GM15510 (cell line): ENCODE data around the gene POPDC2.

Experiments
- POLR2A ChIP-seq: IDR thresholded peaks from 3 replicates; pipeline ENCODE4 v1.6.1; 2011; ENCODE audit warnings: borderline replicate concordance; ENCODE audit not compliant: insufficient read length; ENCODE audit errors: extremely low read depth

Gene POPDC2

GRCh38 chr3:119657887-119658702 is 2.3 kb downstream of the POPDC2 start:
- no peak for TF ChIP-seq POLR2A

DNA sequence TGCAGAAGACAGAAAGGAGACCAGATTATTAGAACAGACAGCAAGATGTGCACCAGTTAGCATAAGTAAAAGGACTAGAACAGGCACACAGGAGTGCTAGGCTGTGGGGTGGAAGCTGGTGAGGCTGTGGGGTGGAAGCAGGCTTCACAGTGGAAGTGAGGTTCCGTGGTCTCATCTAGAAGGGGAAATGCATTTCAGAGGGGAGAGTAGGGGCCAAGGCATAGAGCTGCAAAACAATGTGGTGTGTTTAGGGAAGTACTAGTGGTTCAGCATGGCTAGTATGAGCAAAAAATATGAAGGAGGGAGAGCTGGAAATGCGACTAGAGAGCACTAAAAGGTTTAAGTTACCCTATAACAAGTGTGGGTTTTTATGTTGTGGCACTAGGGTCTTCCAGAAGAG is 6.5 kb downstream of the POPDC2 start:
- TF ChIP-seq POLR2A = no peak

DNA sequence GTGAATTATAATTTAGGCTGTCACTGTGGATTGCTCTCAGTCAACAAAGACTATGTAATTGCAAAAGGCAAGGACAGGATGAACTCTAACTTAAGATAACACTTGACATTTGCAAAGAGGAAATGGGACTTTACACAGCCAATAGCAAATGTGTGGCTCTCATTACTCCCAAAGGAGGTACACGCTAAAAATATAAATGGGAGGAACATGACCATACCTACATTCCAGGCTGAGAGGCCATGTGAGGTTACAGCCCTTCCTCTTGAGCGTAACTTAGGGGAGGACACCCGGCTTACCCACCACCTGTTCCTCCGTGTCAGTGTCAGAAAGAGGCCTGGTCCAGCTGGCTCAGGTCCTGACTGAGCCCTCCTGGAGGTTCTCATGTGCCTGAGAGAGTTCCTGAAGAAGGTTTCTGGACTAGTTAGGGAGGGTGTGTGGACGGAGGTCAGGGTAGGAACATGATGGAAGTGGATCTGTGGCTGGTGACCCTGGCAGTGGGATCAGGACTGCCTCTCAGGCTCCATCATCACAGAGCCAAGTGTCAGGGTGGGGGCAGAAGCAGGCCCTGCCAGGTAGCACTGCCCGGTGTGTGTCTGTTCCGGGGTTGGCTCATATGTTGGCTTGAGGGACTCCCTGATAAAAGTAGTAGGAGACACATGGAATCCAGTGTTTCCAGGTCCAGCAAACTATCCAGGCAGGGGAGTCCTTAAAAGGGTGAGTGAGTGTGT is 7.9 kb downstream of the POPDC2 start:
- no peak for TF ChIP-seq POLR2A

- TF ChIP-seq POLR2A = no peak
Observed at GRCh38 chr3:119649761-119650160, 10.6 kb downstream of the POPDC2 start.

DNA sequence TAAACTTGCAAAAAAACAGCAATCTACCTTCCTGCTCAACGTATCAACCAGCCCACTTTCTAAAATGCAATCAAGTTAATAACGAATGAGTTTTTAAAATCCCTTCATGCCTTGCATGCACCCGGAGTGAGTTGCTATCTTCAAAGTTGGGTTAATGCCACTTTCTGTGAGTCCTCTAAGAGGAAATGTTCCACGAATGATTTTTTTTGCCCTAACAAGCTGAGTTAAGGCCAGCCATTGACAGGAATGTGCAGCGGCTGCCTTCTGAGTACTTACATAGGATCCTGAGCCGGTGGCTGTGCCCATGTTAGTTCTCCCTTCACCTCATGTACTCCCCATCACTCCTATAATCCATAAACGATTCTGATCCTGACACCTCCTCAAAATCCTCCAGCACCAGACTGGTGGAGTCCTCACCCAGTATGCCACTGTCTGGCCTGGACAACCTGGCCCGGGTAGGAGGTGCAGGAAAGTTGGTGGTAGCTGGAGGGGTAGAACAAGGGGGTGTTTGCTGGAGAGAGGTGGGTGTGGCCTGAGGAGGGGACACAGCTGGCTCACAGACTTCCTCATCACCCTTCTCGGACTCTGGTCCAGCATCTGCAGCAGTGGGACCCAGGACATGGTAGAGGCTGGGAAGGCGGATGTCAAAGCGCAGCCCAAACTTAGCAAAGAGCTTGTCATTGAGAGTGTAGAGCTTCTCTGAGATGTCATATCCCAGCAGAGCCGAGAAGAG is 12.4 kb downstream of the POPDC2 start:
- no peak for TF ChIP-seq POLR2A

GRCh38 chr3:119647171-119647570 is 13.2 kb downstream of the POPDC2 start:
- TF ChIP-seq POLR2A = no peak

GRCh38 chr3:119645813-119646212 is 14.6 kb downstream of the POPDC2 start:
- TF ChIP-seq POLR2A = no peak

DNA sequence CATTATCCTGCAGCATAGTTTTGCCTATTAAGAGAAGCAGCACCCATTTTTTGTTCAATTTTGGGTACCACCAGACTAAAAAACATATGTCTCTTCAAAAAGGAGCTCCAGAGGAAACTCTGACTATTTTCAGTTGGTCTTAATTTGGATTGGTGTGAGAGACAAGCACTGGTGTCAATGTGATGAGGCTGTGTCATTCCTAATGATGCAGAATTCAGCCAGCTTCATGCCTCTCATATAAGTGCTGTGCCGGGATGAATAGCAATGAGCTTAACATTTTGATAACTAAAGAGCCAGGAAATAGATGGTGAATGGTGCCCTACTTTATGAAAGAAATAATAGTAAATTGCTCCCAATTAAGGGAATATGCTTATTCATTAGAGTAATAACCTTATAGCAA is 15.9 kb downstream of the POPDC2 start:
- no peak for TF ChIP-seq POLR2A

DNA sequence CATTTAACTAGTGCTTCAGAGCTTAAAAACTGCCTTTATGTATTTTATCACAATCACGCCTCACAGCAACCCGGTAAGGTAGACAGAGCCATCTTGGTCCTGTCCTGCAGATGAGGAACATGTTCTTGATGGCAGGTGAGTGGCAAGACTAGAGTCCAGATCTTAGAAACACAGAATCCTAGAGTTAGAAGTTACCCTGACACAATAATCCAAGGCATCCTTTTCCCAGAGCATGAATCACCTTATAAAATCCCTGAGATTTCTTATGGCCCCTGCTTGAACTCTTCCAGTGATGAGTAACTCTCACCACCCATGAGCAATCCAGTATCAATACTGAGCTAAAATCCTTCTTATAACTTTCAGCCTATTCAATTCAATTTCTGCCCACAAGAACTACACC is 16.9 kb downstream of the POPDC2 start:
- TF ChIP-seq POLR2A = no peak

DNA sequence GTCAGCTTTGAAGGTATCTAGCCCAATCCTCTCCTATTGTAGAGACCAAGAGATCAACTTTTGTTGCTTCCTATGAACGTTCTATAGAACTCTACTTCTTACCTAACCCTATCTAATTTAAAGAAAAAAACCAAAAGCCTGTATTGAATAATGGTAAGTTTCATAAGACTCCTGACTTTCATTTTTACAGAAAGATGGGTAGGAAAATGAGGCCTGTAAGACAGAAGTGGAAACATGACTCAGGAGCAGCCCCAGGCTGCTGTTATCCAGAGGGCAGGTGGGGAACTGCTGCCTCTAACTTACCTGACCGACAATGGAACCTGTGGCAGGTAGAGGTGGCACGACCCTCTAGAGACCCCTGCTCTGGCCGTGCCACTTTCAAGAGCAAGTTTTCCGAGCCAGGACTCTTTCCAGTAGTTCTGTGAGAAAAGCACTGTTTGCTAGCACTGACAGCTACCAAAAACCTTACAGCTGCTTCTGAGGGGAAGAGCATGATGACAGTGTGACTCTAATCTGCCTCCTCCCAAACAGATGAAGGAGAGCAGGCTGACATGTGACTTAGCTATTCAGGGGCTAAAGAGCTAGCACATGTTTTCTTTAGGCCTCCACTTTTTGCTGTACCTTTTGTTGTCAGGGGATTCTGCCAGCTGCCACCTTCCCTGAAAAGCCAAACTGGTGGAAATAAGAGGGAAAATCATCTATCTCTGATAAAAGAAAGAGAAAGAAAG is 17.5 kb downstream of the POPDC2 start:
- TF ChIP-seq POLR2A = no peak

- TF ChIP-seq POLR2A = no peak
Observed at GRCh38 chr3:119641416-119641815, 19.0 kb downstream of the POPDC2 start.

DNA sequence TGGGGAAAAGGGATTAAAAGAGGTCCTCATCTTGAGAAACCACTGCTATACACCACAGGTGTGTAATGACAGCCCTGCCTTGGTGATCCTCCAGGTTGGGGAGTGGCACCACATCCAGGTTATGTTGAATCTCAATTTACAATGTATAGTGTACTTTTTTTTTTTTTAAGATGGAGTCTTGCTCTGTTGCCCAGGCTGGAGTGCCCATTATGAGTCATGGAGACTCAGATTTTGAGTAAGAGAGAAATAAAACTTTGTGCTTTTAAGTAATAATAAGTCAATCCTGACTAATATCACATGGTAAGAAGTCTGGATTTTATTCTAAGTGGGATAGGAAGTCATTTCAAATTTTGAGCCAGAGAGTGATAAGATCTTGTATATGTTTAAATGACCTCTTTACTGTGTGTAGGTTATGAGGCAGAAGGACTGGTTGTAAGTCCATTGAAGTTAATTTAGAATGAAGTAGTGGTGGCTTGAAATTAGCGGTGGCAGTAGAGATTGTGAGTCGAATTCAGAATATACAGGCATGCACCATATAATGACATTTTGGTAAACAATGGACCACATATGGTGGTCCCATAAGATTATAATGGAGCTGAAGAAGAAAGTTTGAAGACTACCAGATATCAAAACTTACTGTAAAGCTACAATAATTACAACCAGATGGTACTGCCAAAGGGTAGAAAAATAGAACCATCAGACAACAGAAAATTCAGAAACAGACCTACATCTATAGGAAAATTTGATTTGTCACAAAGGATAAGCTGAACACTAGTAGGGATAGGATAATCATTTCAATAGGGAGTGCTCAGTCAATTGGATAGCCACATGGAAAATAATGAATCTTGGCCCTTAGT is 20.7 kb downstream of the POPDC2 start:
- TF ChIP-seq POLR2A = no peak

- no peak for TF ChIP-seq POLR2A
Observed at GRCh38 chr3:119637679-119638477, 22.5 kb downstream of the POPDC2 start.

GRCh38 chr3:119636891-119637611 is 23.3 kb downstream of the POPDC2 start:
- TF ChIP-seq POLR2A = no peak
